ENCODE data around the gene RHBDL1.
"Not testable (repeated sequence)": the region's sequence is repeated elsewhere in the genome, so short reads cannot be mapped to it uniquely, and the experiment has no call there.

RHBDL1 gene

GRCh38 chr16:684961-685696 lies 9.7 kb downstream of the RHBDL1 start:
- DNase-seq (ENCODE audit: low read depth in 2 of 2), result no peak

GRCh38 chr16:685967-686366 lies 10.5 kb downstream of the RHBDL1 start:
- DNase-seq (ENCODE audit: low read depth in 2 of 2), result no peak

- no peak for DNase-seq (ENCODE audit: low read depth in 2 of 2)
Observed at GRCh38 chr16:686459-687260, 11.2 kb downstream of the RHBDL1 start.

GRCh38 chr16:687499-687898 lies 12.0 kb downstream of the RHBDL1 start:
- DNase-seq (ENCODE audit: low read depth in 2 of 2), result no peak

- no peak for DNase-seq (ENCODE audit: low read depth in 2 of 2)
Observed at GRCh38 chr16:689175-689897, 13.9 kb downstream of the RHBDL1 start.

GRCh38 chr16:691242-691641 lies 15.8 kb downstream of the RHBDL1 start:
- not testable (repeated sequence) for DNase-seq (ENCODE audit: low read depth in 2 of 2)

GRCh38 chr16:692356-693108 lies 17.1 kb downstream of the RHBDL1 start:
- DNase-seq (ENCODE audit: low read depth in 2 of 2), result no peak

GRCh38 chr16:693364-693763 lies 17.9 kb downstream of the RHBDL1 start:
- DNase-seq (ENCODE audit: low read depth in 2 of 2), result no peak

- DNase-seq (ENCODE audit: low read depth in 2 of 2), result no peak
Observed at GRCh38 chr16:693766-694165, 18.3 kb downstream of the RHBDL1 start.

- DNase-seq (ENCODE audit: low read depth in 2 of 2), result no peak
Observed at GRCh38 chr16:694187-694862, 18.9 kb downstream of the RHBDL1 start.

- no peak for DNase-seq (ENCODE audit: low read depth in 2 of 2)
Observed at GRCh38 chr16:694863-695354, 19.4 kb downstream of the RHBDL1 start.

GRCh38 chr16:695355-696089 lies 20.1 kb downstream of the RHBDL1 start:
- DNase-seq (ENCODE audit: low read depth in 2 of 2), result peak; percentile 32 to 41

- DNase-seq (ENCODE audit: low read depth in 2 of 2), result no peak
Observed at GRCh38 chr16:698911-699671, 23.6 kb downstream of the RHBDL1 start.

- no peak for DNase-seq (ENCODE audit: low read depth in 2 of 2)
Observed at GRCh38 chr16:700684-701584, 25.5 kb downstream of the RHBDL1 start.

GRCh38 chr16:702341-702740 lies 26.9 kb downstream of the RHBDL1 start:
- DNase-seq (ENCODE audit: low read depth in 2 of 2), result no peak

- no peak for DNase-seq (ENCODE audit: low read depth in 2 of 2)
Observed at GRCh38 chr16:703406-703805, 27.9 kb downstream of the RHBDL1 start.

GRCh38 chr16:704047-704446 lies 28.6 kb downstream of the RHBDL1 start:
- DNase-seq (ENCODE audit: low read depth in 2 of 2), result no peak

GRCh38 chr16:704552-705380 lies 29.3 kb downstream of the RHBDL1 start:
- DNase-seq (ENCODE audit: low read depth in 2 of 2), result no peak

Measured in stimulated activated CD8-positive, alpha-beta memory T cell treated with anti-CD3 and anti-CD28 coated beads, Interleukin-7, amount 100 ng/mL, for 1 hour (primary cell).